Measurements from ENCODE around the gene SBF1.
"Not testable (repeated sequence)": the region's sequence is repeated elsewhere in the genome, so short reads cannot be mapped to it uniquely, and the experiment has no call there.

The SBF1 gene

GRCh38 chr22:50406416-50407170 is 68.2 kb downstream of the SBF1 start:
- H3K9me3 Mint-ChIP-seq, result no peaks in the 10 kb centered on the region
- H3K4me3 Mint-ChIP-seq, result no peak overlapping the region
- H3K36me3 Mint-ChIP-seq (ENCODE audit: low read depth), result peaks cover 26% of the 10 kb centered on the region
- peaks cover 3% of the 10 kb centered on the region for H3K4me1 Mint-ChIP-seq (ENCODE audit: low read depth)
- no peaks in the 10 kb centered on the region for H3K27me3 Mint-ChIP-seq (ENCODE audit: low read depth)
- H3K27ac Mint-ChIP-seq, result peak overlapping the region; percentile 59

GRCh38 chr22:50403701-50404101 is 71.1 kb downstream of the SBF1 start:
- Mint-ChIP-seq H3K27me3 (ENCODE audit: low read depth) (no peaks in the 10 kb centered on the region), H3K36me3 (ENCODE audit: low read depth) (peaks cover 18% of the 10 kb centered on the region), H3K4me1 (ENCODE audit: low read depth) (peaks cover 21% of the 10 kb centered on the region), H3K4me3 (no peak overlapping the region), H3K27ac (peak overlapping the region; percentile 9), H3K9me3 (no peaks in the 10 kb centered on the region)

GRCh38 chr22:50401907-50402306 is 72.9 kb downstream of the SBF1 start:
- peaks cover 14% of the 10 kb centered on the region for H3K36me3 Mint-ChIP-seq (ENCODE audit: low read depth)
- H3K27me3 Mint-ChIP-seq (ENCODE audit: low read depth), result no peaks in the 10 kb centered on the region
- no peak overlapping the region for H3K4me3 Mint-ChIP-seq
- no peak overlapping the region for H3K27ac Mint-ChIP-seq
- H3K4me1 Mint-ChIP-seq (ENCODE audit: low read depth), result peaks cover 27% of the 10 kb centered on the region
- no peaks in the 10 kb centered on the region for H3K9me3 Mint-ChIP-seq

GRCh38 chr22:50400931-50401330 is 73.9 kb downstream of the SBF1 start:
- Mint-ChIP-seq H3K36me3 (ENCODE audit: low read depth) (peaks cover 15% of the 10 kb centered on the region), H3K4me3 (no peak overlapping the region), H3K27me3 (ENCODE audit: low read depth) (no peaks in the 10 kb centered on the region)

GRCh38 chr22:50400406-50400805 is 74.4 kb downstream of the SBF1 start:
- peaks cover 13% of the 10 kb centered on the region for H3K36me3 Mint-ChIP-seq (ENCODE audit: low read depth)
- no peaks in the 10 kb centered on the region for H3K9me3 Mint-ChIP-seq
- peak overlapping the region; percentile 38 for H3K27ac Mint-ChIP-seq
- no peaks in the 10 kb centered on the region for H3K27me3 Mint-ChIP-seq (ENCODE audit: low read depth)
- no peak overlapping the region for H3K4me3 Mint-ChIP-seq
- peaks cover 32% of the 10 kb centered on the region for H3K4me1 Mint-ChIP-seq (ENCODE audit: low read depth)

More at GRCh38 chr22:50400931-50401330, 73.9 kb downstream of the SBF1 start:
- Mint-ChIP-seq H3K27ac (no peak overlapping the region), H3K4me1 (ENCODE audit: low read depth) (peaks cover 32% of the 10 kb centered on the region), H3K9me3 (no peaks in the 10 kb centered on the region)

- peak overlapping the region; percentile 38 for H3K27ac Mint-ChIP-seq
- H3K27me3 Mint-ChIP-seq (ENCODE audit: low read depth), result no peaks in the 10 kb centered on the region
- H3K4me1 Mint-ChIP-seq (ENCODE audit: low read depth), result peaks cover 34% of the 10 kb centered on the region
- no peaks in the 10 kb centered on the region for H3K9me3 Mint-ChIP-seq
- peaks cover 14% of the 10 kb centered on the region for H3K36me3 Mint-ChIP-seq (ENCODE audit: low read depth)
- H3K4me3 Mint-ChIP-seq, result no peak overlapping the region
These were observed 75.0 kb downstream of the SBF1 start for GRCh38 chr22:50399751-50400331.

- H3K9me3 Mint-ChIP-seq, result no peaks in the 10 kb centered on the region
- peaks cover 35% of the 10 kb centered on the region for H3K4me1 Mint-ChIP-seq (ENCODE audit: low read depth)
- no peaks in the 10 kb centered on the region for H3K27me3 Mint-ChIP-seq (ENCODE audit: low read depth)
- H3K27ac Mint-ChIP-seq, result peak overlapping the region; percentile 45
- peaks cover 12% of the 10 kb centered on the region for H3K36me3 Mint-ChIP-seq (ENCODE audit: low read depth)
- H3K4me3 Mint-ChIP-seq, result no peak overlapping the region
These were observed 75.8 kb downstream of the SBF1 start for GRCh38 chr22:50398831-50399648.

- not testable (repeated sequence) for H3K4me3 Mint-ChIP-seq; H3K9me3 Mint-ChIP-seq; H3K27me3 Mint-ChIP-seq (ENCODE audit: low read depth)
- Mint-ChIP-seq H3K27ac (peak overlapping the region; percentile 79), H3K36me3 (ENCODE audit: low read depth) (peaks cover 22% of the 10 kb centered on the region), H3K4me1 (ENCODE audit: low read depth) (peaks cover 35% of the 10 kb centered on the region)
These were observed 77.3 kb downstream of the SBF1 start for GRCh38 chr22:50397371-50398060.

GRCh38 chr22:50396751-50397370 is 78.0 kb downstream of the SBF1 start:
- H3K36me3 Mint-ChIP-seq (ENCODE audit: low read depth), result peaks cover 22% of the 10 kb centered on the region
- H3K27ac Mint-ChIP-seq, result peak overlapping the region; percentile 79
- no peaks in the 10 kb centered on the region for H3K27me3 Mint-ChIP-seq (ENCODE audit: low read depth)
- no peaks in the 10 kb centered on the region for H3K9me3 Mint-ChIP-seq
- no peak overlapping the region for H3K4me3 Mint-ChIP-seq
- peaks cover 34% of the 10 kb centered on the region for H3K4me1 Mint-ChIP-seq (ENCODE audit: low read depth)
